GM19463 (cell line): ENCODE results near the gene TMEM150A.
A peak's percentile ranks its signal among the peaks of the same experiment; 100 is the strongest.
"Not testable (repeated sequence)": the region's sequence is repeated elsewhere in the genome, so short reads cannot be mapped to it uniquely, and the experiment has no call there.

Experiments used
- ATAC-seq: cut with Tn5 transposase; IDR thresholded peaks from one replicate; pipeline ENCODE4 v1.9.1; 2021; ENCODE audit warnings: mild to moderate bottlenecking, moderate library complexity; ENCODE audit not compliant: unreplicated experiment

The TMEM150A gene

DNA sequence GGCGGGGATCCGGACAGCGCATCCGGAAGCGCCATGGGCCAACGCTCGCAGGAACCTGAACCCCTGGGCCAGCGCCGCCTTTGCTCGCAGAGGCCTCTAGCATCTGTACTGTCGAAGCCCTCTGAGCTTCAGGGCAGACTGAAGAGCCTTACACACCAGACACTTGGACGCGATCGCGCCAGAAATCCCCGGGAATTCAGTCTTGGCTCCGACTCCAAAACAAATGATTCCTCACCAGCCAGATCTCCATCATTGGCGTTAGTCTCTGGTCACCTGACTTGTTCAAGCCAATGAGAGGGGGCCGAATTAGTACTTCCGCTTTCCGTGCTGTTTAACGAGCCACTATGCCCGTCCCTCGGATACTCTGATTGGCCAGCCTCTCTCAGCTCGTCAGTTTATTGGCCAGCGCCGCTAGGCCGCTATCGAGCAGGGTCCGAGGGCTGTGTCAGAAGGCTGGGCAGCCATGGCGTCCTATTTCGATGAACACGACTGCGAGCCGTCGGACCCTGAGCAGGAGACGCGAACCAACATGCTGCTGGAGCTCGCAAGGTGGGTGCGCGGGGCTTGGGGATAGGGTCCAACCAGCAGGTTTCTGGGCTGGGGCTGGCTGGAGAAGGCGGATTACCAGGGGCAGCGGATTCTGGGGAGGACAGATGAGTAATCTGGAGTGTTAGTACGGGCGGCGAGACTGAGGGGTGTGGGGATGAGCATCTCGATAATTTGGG is 7.0 kb downstream of the TMEM150A start, which contains the start of gene RNF181:
Gene RNF181 (plus strand): TSS at position 445 of the 725 bp plus-strand sequence. CDS start 19 bp downstream, at position 464.
- peak; percentile 98 for ATAC-seq

- ATAC-seq, result no peak
Observed at GRCh38 chr2:85594715-85595300, 7.7 kb downstream of the TMEM150A start.

GRCh38 chr2:85593023-85593422 is 9.5 kb downstream of the TMEM150A start:
- ATAC-seq, result no peak

- not testable (repeated sequence) for ATAC-seq
Observed at GRCh38 chr2:85592299-85592698, 10.2 kb downstream of the TMEM150A start.

GRCh38 chr2:85591563-85591962 is 10.9 kb downstream of the TMEM150A start:
- no peak for ATAC-seq

DNA sequence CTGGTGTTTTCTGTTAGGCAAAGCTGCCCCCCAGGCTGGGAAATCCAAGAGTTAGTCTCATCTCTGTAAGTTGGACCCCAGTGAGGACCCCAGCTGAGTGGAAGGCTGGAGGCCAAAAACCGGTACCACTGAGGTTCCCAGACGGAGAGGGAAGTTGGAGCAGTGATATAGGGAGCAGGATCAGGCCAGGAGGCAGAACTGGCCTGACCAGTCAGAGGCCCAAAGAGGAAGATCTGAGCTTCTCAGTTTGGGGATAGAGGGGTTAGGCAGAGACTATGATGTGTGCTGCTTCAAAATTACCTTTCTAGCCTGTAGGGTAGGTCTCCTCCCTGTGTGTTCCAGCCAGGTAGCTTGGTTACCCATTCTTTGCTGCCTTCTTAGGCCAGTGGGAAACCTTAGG is 11.5 kb downstream of the TMEM150A start:
- ATAC-seq, result no peak

DNA sequence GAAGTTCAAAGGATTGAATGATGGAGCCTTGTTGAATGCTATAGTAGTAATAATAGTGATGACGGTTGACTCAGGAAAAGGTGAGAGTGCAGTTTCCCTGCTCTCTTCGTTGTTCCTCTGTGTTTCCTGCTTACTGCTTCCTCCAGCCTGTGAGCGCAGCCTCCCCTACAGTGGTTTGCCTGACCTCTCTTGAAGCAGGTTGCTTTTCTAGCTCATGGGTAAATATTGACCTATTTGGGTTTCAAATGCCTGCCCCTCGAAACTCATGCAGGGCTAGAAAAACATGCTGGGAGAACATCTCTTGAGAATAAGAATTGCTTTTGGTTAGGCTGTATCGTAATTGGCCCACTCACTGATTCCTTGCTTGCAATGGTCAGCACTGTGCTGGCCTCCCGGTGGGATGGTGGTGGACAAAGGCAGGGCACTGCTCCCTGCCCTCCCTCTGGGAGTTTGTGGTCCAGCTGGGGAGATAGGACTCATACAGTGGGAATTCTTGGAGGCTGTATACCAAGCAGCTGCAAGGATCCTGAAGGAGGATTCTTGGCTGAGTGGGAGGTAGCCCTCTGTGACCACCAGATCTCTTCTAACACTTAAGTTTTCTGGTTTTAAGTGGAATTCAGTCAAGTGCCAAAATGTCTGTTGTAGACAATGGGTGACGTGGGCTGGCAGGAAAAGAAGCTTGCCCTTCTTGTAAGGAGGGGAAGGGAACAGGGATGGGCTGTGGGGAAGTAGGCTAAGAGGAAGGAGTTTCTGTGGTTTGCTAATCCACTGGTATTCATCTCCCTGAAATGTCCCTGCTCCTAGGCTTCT is 12.3 kb downstream of the TMEM150A start:
- ATAC-seq, result no peak

DNA sequence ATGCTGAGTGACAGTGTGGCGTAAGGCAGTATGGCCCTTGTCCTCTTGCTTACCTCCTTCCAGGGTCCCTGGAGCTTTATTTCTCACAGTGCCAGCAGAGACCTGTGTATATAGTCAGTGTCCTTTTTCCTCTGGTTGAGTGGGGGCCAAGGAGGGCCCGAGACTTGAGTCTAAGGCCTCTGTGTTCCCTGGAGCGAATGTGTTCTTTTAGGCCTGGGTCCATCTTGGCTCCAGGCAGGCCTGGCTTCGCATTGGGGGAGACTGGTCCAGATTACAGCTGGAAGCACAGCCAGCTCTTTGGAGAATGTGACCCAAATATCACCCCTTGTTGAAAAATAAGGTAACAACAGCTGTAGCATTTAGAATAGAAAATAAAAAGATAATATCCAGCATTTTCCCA is 13.3 kb downstream of the TMEM150A start:
- ATAC-seq, result no peak

GRCh38 chr2:85588645-85589044 is 13.9 kb downstream of the TMEM150A start:
- ATAC-seq, result no peak

DNA sequence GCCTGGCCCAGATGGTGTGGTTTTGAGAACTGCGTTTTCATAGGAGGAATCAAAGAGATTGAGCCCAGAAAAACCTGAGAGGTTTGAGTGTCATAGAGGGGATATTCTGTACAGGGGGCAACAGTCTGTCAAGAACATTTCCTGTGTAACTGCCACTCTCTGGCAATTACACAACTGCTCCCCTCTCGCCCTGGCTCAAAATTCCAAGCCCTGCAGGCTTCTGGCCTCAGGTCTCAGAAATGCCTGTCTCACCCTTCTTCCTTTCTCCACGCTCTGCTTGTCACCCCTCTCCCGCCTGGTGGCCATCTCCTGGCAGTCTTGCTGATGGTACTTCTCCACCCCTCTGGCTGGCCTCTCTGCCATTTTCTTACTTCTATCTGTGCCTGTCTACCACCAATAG is 14.3 kb downstream of the TMEM150A start:
- no peak for ATAC-seq

DNA sequence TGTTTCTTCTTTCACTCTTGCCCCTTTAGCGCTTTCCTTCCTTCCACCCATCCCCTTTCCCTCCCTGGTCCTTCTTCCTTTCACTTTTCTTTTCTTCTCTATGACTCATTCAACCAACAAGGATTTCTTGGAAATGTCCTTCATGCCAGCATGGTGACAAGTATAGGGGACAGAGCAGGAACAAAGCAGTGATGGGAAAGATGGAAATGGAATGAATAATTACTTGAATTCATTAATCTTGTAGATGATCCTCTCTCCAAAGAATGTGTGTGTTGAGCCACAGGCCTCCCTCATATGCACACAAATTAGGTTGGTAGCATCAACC is 16.8 kb downstream of the TMEM150A start:
- no peak for ATAC-seq

DNA sequence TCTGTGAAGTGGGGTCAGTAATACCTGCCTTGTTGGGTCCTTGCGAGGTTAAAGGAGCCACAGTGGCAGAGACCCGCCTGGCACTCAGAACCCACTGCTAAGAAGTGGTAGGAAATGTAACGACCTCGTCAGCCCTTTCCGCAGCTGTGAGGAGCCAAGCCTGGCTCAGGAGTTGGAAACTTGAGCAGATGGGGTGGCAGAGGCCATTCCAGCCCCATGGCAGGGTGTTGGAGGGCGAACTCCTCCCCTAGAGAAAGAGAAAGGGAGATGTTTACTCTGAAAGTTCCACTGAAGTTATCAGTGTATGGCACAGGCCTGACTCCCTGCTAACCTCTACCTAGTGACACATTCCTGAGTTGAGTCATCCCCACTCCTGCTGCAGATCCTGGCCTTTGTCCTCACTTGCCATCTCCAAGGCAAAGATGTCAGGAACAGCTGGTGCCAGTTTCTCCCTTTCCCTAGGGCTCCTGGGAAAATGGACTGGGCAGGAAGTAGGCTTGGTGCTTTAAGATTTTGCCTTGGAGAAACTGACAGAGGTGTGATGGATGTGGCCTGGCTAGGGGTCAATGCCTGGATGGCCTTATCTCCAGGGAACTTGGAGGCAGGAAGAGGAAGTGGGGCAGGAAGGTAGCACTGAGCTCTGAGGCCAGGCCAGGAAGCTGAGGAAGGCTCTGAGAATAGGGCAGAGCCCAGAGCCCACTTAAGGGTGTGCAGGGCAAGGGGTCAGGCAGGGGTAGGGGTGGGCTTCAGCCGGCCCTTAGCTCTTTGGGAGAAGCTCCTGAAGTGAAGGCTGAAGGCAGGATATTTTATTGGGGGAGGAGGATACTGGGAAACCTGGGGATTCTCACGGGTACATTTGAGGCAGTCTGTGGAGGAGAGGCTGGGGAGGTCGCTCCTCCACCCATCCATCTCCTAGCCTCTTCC is 17.4 kb downstream of the TMEM150A start:
- ATAC-seq, result peak; percentile 39

DNA sequence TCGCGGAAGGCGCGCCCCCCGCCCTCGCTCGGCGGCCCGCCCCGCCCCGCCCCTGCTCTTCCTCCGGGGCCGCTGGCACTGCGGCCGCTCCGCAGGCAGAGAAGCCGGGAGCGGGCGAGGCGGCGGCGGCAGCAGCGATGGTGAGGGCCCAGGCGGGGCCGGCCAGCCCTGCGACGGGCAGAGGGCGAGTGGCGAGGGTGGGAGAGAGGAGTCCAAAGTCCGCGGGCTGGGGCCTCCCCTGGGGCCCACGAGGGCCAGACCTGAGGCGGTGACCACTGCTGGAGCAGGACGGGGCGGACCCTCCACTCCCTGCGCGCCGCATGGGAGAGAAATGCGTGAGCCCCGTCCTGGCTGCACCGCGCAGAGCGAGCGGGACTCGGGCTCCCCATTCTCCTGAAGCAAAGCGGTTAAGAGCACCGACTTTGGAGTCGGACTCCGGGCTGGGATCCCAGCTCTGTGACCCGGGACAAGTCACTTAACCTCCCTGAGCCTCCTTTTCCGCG is 18.1 kb downstream of the TMEM150A start, which contains the start of gene VAMP5:
Gene VAMP5 (plus strand): TSS at position 78 of the 503 bp plus-strand sequence. CDS start 60 bp downstream, at position 138.
- peak; percentile 28 for ATAC-seq

DNA sequence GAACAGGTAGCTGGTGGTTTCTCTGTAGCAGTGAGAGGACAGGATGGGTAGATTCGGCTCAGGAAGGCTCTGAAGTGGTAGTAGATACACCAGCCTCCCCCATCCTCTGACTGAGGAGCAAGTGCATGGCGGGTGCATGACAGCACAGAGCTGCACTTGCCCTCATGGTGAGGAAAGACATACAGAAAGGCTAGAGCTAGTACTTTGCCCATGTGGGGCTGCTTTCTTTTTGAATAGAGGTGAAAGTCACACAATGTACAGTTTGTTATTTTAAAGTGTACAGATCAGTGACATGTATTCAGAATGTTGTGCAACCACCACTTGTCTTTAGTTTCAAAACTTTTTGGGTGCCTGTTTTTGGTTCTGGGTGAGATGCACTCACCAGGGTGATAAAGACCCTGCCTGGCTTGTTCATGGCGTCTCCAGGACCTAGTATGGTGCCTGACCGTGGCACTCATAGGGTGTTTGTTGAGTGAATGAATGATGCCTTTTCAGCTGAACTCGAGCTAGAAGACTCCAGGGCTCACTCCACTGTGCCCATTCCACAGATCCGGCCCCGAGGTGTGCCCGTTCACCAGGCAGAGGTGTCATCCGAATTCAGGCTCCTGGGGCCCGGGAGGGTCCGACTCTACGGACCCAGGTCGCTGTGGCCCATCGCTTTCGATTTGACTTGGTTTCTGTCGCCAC is 18.7 kb downstream of the TMEM150A start:
- ATAC-seq, result peak; percentile 62

DNA sequence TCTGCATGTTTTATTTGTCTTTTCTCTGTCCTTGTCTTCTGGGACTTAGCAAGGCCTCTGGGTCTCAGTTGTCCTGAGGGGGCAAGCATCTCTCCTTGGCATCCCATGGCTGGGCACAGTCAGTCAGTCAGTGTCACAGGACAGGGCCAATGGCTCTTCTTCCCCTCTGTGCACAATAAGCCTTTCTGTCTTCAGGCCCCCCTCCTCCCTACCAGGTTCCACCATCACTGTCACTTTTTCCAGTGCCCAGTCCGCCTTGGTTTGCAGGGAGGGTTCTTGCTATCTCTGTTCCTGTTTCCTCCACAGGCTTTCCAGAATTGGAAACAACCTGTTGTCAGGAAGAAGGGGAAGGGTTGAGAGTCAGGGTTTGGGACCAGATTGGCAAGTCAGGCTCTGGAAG is 20.0 kb downstream of the TMEM150A start:
- ATAC-seq, result no peak

DNA sequence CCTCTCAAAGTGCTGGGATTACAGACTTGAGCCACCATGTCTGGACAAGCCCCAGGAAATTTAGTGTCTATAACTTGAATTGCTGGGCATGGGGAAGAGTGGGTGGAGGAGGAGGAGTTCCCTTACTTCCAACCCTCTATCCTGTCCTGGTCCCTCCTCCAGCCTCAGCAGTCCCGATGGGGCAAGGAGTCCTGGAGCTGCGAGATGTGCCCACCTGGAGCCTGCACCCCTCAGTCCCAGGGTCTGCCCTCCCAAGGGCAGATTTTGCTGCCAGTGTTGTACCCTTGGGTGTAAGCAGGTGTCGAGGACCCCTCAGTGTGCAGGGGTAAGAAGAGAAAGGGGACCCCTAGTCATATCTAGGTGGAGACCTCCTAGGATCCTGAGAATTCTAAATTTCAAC is 22.3 kb downstream of the TMEM150A start:
- ATAC-seq, result no peak

- ATAC-seq, result no peak
Observed at GRCh38 chr2:85579266-85579935, 23.1 kb downstream of the TMEM150A start.

DNA sequence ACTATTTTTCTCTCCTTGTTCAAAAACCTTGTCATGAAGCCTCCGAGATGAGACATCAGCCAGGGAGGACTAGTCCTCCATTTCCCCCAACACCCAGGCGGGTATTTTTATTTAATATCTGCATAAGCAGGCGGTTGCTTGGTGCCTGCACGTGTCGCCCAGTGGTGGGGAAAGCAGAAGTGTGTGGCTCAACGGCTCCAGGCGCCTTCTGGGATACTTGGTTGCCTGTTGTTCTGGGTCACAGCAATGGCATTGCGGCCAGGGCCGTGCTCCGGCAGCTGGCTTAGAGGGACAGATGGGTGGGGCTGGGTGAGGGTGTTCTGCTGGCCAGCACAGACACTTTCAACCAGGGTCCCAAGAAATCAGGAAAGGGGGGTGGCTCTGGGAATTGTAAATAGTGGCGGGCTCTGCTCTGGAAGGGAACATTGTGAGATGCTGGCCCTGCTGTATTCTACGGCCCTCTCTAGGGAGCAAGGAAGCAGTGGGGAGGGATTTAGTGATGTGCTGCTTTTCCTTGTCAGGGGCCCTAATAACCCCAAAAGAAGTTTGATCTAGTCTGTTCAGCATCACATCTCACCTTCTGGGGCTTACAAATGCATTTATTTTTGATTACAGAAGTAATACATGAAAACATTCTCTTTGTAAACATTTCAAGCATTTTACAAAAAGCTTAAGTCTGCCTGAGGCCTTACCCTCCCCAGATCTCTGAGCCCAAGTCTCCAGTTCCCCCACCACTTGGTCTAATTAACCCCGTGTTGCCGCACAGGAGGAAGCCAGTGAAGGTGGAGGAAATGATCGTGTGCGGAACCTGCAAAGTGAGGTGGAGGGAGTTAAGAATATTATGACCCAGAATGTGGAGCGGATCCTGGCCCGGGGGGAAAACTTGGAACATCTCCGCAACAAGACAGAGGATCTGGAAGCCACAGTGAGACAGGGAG is 24.0 kb downstream of the TMEM150A start:
- ATAC-seq, result peak; percentile 52
